ENCODE results near the gene NOP16.
A peak's percentile ranks its signal among the peaks of the same experiment; 100 is the strongest.

NOP16 gene, protein sequence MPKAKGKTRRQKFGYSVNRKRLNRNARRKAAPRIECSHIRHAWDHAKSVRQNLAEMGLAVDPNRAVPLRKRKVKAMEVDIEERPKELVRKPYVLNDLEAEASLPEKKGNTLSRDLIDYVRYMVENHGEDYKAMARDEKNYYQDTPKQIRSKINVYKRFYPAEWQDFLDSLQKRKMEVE

DNA sequence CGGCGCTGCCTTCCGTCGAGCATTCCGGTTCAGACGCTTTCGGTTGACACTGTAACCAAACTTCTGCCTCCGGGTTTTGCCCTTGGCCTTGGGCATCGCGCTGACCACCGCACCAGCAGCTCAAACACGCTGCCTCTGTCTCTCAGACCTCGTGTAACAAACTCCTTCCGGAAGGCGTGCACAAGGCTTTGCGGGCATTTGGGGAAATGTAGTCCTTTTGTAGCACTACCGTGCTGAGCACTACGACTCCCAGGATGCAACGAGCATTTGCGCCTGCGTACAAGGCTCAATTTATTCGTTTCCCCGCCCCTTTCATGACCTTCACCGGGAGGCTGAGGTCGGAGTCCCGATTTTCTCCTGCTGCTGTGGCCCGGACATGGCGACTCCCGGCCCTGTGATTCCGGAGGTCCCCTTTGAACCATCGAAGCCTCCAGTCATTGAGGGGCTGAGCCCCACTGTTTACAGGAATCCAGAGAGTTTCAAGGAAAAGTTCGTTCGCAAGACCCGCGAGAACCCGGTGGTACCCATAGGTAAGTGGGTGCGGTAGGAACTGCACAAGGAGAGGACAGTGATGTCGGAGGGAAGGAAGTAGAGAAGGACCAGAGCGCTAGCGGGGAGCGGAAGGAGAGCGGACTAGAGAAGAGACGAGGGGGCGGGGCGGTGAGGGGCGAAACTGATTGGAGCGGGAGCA lies at the start of gene NOP16, which contains the start of gene HIGD2A:
Gene NOP16, minus strand, starts transcription at position 155 of the 691 bp plus-strand sequence. Its CDS starts 59 bp downstream, at position 96.
Gene HIGD2A, plus strand, starts transcription at position 308 of the 691 bp plus-strand sequence. Its CDS starts 69 bp downstream, at position 377.
- DNase-seq, result peak; percentile 98 to 99

DNA sequence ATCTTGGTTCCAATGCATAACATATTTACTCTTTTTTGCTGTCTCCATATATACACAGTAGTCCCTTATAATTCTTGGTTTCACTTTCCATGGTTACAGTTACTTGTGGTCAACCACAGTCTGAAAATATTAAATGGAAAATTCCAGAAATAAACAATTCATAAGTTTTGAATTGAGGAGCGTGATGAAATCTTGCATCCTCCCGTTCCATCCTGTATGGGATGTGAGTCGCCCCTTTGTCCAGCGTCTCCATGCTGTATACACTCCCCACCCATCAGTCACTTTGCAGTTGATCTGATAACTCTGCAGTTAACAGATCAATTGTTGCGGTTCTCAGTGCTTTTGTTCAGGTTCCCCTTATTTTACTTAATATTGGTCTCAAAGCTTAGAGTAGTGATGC lies 48.3 kb upstream of the NOP16 start:
- no peak for DNase-seq

DNA sequence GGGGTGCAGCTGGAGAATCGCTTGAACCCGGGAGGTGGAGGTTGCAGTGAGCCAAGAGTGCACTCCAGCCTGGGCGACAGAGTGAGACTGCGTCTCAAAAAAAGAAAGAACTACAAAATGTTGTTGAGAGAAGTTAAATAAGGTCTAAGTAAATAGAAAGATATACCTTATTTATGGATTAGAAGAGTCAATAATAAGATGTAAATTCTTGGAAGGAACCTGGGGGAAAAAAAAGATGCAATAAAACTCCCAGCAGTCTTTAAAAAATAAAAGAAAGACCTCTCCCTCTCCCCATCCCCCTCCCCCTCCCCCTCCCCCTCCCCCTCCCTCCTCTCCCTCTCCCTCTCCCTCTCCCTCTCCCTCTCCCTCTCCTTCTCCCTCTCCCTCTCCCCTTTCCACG lies 44.3 kb upstream of the NOP16 start:
- DNase-seq, result no peak

DNA sequence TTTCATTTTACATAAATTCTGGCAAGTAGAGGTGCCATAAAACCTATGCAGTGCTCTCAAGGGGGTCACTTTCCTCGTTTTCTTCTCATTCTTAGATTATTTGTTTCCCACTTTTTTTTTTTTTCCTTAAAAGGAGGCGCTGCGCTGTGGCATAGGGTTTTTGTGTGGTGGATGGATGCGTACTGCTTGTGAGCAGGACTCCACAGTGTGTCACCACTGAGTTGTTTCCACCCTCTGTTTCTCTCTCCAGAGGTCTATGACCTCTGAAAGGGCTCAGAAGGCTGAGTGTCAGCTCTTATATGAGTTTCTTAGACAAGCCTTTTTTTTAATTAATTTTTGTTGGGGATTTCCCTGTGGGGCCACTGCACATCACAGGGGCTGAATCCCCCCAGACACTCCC lies 41.6 kb upstream of the NOP16 start:
- no peak for DNase-seq

DNA sequence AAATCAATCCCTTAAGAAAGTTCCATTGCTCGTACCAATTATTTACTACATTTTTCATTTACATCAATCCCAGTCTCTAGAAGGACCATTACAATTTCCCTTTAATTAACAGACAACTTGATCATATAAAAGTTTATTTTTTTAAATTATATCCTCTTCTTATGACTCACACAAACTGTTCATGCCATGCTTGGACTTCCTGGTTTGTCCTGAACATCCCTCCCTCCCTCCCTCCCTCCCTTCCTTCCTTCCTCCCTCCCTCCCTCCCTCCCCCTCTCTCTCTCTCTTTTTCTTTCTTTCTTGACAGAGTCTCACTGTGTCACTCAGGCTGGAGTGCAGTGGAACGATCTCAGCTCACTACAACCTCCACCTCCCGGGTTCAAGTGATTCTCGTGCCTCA lies 39.6 kb upstream of the NOP16 start:
- no peak for DNase-seq

DNA sequence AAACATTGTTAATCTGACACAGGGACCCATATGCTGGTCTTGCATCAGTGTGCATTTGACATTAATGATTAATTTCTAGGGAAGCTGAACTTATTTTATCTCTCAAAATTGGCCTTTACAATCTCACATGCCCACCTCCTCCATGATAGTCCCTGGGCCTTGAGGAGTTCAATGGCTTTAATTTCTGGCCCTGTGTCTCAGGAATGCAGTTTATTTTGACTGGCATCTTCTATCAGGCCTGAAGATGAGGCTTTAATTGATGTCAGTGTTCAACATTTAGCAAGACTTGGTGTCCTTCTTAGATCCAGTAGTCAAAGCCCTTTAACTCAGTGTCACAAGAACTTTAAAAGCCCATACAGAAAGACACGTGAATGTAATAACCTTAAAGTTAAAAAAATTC lies 38.5 kb upstream of the NOP16 start:
- no peak for DNase-seq

DNA sequence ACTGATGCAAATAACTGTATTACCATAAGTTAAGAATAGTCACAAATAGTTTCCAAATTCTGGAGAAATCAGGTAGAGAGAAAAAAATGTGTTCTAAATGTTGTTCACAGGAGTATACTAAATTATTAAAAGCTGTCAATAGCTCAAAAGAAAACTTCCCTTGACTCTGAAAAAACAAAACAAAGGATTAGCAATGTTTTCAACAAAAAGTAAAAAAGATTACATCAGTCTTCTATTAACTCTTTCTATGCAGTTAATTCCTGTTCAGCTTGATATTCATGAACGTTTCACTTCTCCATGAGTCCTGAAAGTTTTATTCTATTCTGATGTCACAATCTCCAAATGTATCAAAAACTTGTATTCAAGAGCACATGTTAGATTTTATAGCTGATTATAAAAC lies 37.4 kb upstream of the NOP16 start:
- DNase-seq, result no peak

DNA sequence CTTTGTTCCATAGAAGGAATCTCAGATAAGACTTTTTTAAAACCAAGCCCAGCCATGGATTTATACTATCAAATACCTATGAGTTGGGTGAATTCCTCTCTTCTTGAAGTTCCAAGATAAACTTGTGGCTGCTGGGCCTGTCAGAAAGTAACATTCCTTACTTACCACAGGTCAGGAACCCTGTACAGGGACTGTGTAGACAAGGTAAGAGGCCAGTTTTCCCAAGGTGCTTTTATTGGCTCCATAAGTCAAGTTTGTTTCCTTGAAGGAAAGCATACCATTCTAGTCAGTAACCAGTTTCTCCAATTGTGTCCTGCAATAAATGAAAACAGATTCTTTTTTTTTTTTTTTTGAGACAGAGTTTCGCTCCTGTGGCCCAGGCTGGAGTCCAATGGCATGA lies 36.7 kb upstream of the NOP16 start:
- no peak for DNase-seq

DNA sequence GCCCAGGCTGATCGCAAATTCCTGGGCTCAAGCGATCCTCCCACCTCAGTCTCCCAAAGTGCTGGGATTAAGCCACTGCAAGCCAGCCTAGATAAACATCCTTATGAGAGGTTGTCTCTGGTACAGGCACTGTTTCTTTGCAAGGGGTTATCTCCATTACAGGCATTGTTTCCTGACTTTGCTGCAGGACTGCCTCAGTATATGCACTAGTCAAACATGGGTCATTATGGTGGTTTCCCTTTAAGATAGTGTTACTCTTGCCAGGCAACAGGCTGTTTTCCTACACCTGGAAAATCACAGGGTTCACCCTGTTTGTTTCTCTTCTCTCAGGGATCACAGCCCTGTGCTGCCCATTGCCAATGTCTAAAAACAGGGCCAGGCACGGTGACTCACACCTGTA lies 35.8 kb upstream of the NOP16 start:
- DNase-seq, result no peak

DNA sequence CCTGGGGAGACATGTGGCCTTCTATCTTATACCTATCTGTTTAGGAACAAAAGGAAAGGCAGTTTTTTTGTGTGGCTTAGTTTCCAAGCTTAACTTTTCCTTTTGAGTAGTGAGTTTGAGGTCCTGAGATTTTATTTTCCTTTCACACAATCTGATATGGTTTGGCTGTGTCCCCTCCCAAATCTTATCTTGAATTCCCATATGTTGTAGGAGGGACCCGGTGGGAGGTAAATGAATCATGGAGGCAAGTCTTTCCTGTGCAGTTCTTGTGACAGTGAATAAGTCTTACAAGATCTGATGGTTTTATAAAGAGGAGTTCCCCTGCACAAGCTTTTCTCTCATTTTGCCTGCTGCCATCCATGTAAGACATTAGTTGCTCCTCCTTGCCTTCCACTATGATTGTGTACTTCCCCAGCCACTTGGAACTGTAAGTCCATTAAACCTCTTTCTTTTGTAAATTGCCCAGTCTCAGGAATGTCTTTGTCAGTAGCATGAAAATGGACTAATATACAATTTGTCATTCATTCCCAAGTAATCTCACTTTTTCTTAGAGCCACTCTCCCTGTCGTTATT lies 32.7 kb upstream of the NOP16 start:
- DNase-seq, result no peak

DNA sequence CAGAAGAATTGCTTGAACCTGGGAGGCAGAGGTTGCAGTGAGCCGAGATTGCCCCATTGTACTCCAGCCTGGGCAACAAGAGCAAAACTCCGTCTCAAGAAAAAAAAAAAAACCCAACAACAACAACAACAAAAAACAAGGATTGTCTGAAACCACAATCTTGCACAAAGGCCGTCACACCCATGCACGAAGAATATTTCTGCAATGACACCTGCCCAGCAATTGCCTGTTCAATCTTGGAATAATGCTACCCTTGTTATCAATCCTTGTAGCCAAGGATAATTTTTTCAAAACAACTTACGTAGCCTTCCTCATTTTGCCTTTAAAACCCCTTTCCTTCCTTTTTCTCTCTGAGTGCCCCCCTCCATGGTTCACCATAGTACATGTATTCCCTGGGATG lies 31.7 kb upstream of the NOP16 start:
- no peak for DNase-seq

DNA sequence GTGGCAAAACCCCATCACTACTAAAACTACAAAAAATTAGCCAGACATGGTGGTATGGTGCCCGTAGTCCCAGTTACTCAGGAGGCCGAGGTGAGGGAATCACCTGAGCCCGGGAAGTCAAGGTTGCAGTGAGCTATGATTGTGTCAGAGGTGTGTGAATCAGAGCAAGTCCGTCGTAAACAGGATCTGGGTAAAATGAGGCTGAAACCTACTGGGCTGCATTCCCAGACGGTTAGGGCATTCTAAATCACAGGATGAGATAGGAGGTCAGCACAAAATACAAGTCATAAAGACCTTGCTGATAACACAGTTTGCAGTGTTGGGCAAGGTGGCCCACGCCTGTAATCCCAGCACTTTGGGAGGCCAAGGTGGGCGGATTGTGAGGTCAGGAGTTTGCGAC lies 29.9 kb upstream of the NOP16 start:
- no peak for DNase-seq

DNA sequence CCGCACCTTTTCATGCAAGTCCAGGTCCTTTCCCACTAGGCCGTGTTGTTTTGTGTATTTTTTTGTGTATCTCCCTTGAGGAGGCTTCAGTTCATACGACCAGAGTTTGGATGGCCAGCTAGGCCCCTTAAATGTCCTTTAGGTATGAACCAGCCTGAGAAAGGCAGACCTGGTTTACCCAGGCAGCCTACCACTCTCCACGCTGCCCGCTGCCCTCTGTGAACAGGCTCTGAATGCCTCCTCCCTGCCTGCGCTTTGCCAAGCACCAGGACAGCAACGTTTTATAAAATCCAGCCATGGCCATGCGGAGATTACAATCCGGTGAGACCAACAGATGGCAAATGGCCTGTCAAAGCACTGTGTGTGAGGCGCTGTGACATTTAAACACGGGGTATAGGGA lies 28.6 kb upstream of the NOP16 start:
- DNase-seq, result no peak

DNA sequence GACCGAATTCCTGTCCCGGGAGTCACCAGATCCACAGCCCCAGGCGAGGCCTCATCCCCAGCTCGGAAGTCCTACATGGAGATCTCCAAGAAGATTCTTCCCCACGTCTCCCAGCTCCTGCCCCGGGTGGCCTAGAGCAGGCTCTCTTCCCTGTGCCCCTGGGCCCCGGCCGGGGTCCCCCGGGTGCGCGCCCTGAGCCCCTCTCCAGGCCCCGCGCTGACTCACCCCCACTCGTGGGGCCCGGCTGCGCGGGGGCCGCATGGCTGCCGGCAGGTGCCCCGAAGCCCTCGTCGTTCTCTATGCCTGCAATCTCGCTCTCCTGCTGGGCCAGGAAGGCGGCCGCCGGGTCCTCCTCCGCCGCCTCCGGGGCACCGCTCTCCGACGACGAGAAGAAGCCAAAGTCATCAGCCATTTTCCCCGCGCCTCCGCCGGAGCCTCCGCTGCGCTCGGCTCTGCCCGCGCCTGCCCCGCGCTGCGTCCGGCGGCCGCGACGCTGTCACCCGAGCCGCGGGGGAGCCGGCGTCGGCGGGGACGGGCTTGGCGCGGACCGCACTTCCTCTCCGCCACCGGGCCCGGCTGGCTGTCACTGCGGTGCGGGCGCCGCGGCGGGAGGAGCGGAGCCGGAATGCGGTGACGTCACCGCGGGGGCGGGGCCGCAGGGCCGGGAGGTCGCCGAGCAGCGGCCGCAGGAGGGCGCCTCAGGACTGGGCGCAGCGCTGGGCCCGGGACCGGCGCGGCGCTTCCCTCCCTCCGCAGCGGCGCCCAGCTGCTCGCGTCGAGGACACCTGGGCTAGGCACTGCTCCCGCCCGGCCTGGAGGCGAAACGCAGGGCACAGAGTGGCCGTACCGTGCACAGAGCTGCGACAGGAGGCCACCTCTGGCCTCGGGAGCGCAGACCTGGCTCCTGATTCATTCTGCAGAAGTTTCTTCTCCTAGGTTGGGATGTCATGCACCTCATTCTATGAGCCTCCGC lies 27.8 kb upstream of the NOP16 start, which contains the start of gene CLTB:
Gene CLTB, minus strand, starts transcription at position 588 of the 973 bp plus-strand sequence. Its CDS starts 176 bp downstream, at position 412.
- DNase-seq, result peak; percentile 91 to 95

DNA sequence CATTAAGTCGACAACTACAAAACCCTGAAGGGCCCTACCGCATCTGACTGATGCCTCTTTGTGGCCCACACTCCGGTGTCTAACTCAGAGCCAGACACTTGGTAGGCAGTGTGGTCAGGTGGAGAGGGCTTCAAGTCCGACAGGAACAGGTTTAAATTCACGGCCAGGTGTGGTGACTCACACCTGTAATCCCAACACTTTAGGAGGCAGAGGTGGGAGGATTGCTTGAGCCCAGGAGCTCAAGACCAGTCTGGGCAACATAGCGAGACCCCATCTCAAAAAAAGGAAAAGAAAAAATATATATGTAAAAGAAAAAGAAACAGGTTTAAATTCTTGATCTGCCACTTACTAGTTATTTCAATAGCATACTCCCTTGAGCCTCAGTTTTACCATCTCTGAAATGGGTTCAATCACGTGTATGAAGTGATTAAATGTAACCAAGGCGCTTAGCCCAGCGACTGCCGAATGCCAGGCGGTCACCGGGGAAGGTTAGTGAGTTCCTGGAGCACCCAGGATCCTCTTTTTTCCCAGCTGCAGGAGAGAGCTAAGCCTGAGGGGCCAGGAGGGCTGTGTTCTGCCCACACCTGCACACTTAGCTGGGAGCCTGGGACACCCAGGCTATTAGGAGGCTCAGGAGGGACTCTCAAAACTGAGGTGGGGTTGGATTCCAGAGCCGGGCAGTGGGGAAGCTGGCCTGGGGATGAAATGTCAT lies 27.0 kb upstream of the NOP16 start:
- no peak for DNase-seq

DNA sequence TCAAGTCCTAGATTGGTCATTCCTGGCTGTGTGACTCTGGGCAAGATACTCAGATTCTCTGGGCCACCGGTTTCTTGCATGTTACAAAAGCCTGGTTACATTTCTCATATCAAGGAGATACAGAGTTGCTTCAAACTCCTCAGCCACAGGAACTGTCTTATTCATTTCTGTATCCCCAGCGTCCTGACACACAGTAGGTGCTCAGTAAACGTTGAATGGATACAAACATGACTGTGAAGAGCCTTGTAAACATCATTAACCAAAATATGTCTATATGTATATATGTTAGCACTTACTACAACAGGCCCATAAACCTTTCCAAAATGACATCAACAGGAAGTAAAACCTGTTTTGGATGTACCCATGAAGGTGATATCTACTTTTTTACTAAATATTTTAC lies 26.3 kb upstream of the NOP16 start:
- no peak for DNase-seq

DNA sequence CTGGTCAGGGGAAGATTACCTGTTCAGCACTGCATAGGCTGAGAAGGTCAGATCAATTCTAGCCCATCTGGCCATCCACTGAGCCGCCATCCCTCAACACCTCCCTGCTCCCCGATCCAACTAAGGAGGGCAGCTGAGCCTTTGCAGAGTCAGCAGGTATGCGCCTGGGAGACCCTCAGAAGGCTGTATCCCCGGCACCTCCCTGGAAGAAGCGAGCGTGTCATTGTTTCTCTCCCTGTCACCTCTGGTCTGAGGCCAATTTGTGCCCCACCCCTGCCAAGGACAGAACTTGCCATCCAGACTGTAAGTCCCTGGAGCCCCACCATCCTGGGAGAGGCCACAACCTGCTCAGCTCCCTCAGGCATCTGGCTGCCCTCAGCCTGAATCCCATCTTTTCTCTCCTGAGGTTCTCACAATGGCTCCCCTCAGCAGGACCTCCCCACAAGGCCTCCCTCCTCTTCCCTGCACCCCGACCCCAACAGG lies 25.4 kb upstream of the NOP16 start:
- no peak for DNase-seq

DNA sequence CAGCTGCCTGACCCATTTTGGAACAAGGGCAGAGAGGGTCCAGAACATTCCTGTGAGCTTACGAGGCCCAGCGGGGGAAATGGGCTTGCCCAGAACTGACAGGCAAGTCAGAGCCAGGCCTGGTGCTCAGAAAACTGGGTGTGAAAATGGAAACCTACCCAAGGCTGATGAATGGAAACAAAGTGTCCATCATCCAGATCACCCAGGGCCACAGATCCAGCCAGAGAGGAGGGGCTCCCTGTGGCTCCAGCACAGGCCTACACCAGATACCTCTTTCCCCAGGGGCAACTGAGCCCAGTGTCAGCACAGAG lies 24.8 kb upstream of the NOP16 start:
- no peak for DNase-seq

DNA sequence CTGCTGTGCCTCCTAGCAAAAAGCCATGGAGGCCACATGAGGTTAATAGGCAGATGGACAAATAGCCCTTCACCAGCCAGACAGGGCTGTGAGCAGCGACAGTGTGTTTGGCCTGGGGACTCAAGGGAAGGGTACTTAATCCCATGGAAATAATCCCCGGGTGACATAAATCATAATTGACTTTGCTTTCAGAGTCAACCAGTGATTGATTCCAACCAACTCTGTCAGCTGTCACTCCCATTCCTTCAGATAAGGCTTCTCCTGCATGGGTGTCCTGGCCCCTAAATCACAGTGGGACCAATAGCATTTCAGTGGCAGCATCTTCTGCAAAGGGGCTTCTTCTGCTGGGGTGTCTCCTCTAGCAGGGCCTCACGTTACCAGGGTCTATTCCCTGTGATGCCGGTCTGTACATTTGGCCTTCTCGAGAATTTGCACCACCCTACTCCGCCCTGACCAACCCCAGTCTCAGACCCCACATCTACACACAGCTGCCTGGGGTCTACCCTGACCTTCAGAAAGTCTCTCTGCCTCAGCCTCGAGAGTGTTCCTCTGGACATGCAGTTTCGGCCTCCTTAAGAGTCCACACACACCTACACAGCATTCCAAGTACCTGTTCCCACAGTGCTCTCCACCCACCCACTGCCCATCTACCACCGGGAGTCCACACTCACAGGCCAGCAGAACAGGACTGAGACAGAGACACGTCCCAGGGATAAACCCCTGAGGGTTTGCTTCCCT lies 24.3 kb upstream of the NOP16 start:
- no peak for DNase-seq

DNA sequence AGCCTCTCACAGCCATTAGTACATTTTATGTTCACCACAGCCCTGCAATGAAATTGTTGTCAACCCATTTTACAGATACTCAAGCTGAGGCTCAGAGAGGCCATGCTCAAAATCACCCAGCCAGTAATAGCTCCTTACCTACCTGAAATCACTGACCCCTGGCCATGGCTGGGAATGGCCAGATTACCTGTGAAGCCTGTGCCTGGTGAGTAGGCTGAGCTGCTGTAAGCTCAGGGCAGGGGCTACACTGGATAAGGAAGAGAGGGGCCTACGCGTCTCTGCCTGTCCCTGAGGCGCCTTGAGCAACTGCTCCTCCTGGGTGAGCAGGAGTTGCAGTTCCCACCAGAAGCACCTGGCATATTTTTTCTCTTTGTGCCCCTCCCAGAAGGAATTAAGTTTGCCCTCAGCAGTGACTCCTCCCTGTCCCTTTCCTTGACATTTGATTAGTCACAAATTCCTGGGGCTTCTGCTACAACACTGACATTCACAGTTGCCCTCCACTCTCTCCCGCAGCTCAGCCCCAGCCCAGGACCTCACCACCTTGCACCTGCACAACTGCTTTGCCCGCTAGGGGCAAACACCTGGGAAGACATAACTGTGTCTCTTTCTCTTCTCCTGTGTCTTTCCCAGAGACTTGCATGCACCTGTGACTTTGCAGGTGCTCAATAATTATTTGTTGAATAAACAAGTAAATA lies 22.2 kb upstream of the NOP16 start:
- no peak for DNase-seq

DNA sequence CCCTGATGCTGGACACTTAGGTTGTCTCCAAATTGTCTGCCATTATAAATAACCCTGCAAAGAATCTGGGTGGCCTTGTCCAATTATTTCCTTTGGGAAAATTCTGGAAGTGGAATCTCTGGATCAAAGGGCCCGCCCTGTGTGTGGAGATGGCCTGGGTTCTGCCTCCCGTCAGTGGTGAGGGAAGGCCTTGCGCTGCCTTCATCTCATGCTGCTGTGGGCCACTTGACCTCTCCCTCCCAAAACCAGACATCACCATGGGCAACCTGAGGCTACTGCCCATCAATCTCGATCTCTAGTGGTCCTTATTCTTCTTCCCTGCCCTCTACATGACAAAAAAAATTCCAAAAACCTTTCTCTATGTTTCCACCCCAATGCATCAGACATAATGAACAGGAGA lies 21.4 kb upstream of the NOP16 start:
- DNase-seq, result no peak

Data from activated T-cell treated with anti-CD3 and anti-CD28 coated beads, Interleukin-2, amount 50 U/mL, for 48 hours (primary cell).